Measurements from ENCODE around the gene LGALS9. TPM values are rescaled to one million over a fixed set of nuclear protein-coding genes. Genes with fewer than 3 reads are reported as not detected.
A peak's percentile ranks its signal among the peaks of the same experiment; 100 is the strongest.

LGALS9 gene
- 10 to 100 TPM; 33.7 to 33.8 TPM for total RNA-seq

- Mint-ChIP-seq H3K36me3 (ENCODE audit: low read depth) (peaks cover 2% of the 10 kb centered on the region), H3K27me3 (no peaks in the 10 kb centered on the region), H3K27ac (peak within 1 kb of the TSS; percentile 85), H3K9me3 (ENCODE audit: low read depth) (no peaks in the 10 kb centered on the region), H3K4me3 (peak within 1 kb of the TSS; percentile 64), H3K4me1 (peaks cover 32% of the 10 kb centered on the region)
- DNase-seq = peak; percentile 37
- ChIA-PET CTCF (no interaction called here), POLR2A (no interaction called here)
- peak; percentile 71 for ATAC-seq
- intact Hi-C loops (cut with DNase I, micrococcal nuclease) = no loop called here
Observed at GRCh38 chr17:27630607-27631410, at the start of gene LGALS9. Gene LGALS9 (plus strand): TSS chr17:27631188. CDS start chr17:27631266, 78 bp downstream.

DNA sequence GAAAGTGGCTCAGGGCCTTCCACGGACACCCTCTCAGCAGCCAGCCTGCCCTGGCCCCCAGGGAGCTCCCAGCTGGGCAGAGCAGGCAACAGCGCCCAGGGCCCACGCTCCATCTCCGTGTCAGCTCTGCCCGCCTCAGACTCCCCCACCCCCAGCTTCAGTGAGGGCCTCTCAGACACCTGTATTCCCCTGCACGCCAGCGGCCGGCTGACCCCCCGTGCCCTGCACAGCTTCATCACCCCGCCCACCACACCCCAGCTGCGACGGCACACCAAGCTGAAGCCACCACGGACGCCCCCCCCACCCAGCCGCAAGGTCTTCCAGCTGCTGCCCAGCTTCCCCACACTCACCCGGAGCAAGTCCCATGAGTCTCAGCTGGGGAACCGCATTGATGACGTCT, 48.3 kb upstream of the LGALS9 start:
- POLR2A ChIA-PET = no interaction called here

DNA sequence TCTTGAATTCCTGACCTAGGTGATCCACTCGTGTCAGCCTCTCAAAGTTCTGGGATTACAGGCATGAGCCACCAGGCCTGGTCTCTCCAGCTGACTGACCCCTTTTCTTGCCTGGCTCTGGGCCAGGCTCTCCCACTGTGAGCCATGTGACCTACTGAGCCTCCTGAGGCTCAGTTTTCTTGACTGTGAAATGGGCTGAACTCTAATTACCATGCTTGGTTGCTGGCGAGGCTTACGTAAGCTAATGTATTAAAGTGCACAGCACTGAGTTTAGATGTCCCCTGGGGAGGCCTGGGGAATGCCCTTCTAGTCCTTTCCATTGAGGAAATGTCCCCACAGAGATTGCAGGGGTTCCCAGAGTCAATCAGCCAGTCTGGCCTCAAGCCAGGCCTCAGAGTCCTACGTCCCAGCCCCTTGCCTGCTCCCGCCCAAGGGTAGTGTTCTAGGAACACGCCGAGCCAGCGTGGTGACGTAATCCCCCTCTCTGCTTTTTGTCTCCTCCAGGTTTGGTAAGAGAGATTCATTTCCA, 45.8 kb upstream of the LGALS9 start:
- Mint-ChIP-seq H3K36me3 (ENCODE audit: low read depth) (peaks cover 42% of the 10 kb centered on the region), H3K4me3 (no peak overlapping the region), H3K27ac (no peak overlapping the region), H3K9me3 (ENCODE audit: low read depth) (no peaks in the 10 kb centered on the region), H3K4me1 (peaks cover 14% of the 10 kb centered on the region), H3K27me3 (no peaks in the 10 kb centered on the region)
- DNase-seq (no peak), ATAC-seq (no peak)
- CTCF ChIA-PET = no interaction called here
- intact Hi-C loops (cut with DNase I, micrococcal nuclease) = no loop called here
- POLR2A ChIA-PET = no interaction called here

More for the DNA sequence above, 48.3 kb upstream of the LGALS9 start:
- H3K4me3 Mint-ChIP-seq = no peak overlapping the region
- DNase-seq (no peak), ATAC-seq (no peak)
- CTCF ChIA-PET = interaction anchor here (0.8 kb wide), 1 partner anchor 200 kb away, joined by 3 read pairs; no protein-coding TSS in a partner anchor
- H3K4me1 Mint-ChIP-seq = peaks cover 38% of the 10 kb centered on the region
- no peak overlapping the region for H3K27ac Mint-ChIP-seq
- no peaks in the 10 kb centered on the region for H3K27me3 Mint-ChIP-seq
- intact Hi-C loops (cut with DNase I, micrococcal nuclease) = loop anchor here in 1 of 2 experiments (5.0 kb wide), 1 partner anchor 45 kb away; no protein-coding TSS in a partner anchor
- H3K36me3 Mint-ChIP-seq (ENCODE audit: low read depth) = peaks cover 41% of the 10 kb centered on the region
- H3K9me3 Mint-ChIP-seq (ENCODE audit: low read depth) = no peaks in the 10 kb centered on the region

DNA sequence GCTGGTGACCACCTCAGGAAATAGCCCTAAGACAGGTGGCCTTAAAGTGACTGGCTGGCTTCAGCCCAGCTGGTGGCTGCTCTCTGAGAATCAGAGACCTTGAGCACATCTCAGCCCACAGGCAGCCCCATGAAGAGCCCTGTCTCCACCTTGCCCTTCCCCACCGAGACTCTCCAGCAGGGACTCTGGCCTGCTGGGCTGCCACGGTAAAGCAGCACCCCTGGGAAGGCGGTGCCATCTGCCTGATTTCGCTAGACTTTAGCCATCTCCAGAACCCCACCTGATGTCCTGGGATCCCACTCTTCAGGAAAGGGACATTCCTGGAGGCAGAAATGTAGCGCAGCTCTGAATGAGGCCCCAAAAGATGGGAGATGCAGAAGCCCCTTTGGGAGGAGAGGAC, 45.2 kb upstream of the LGALS9 start:
- Mint-ChIP-seq H3K4me1 (peaks cover 9% of the 10 kb centered on the region), H3K4me3 (no peak overlapping the region), H3K36me3 (ENCODE audit: low read depth) (peaks cover 42% of the 10 kb centered on the region), H3K27me3 (no peaks in the 10 kb centered on the region), H3K9me3 (ENCODE audit: low read depth) (no peaks in the 10 kb centered on the region), H3K27ac (no peak overlapping the region)
- ATAC-seq = no peak
- POLR2A ChIA-PET = no interaction called here
- no peak for DNase-seq
- intact Hi-C loops (cut with DNase I, micrococcal nuclease) = no loop called here
- CTCF ChIA-PET = no interaction called here

DNA sequence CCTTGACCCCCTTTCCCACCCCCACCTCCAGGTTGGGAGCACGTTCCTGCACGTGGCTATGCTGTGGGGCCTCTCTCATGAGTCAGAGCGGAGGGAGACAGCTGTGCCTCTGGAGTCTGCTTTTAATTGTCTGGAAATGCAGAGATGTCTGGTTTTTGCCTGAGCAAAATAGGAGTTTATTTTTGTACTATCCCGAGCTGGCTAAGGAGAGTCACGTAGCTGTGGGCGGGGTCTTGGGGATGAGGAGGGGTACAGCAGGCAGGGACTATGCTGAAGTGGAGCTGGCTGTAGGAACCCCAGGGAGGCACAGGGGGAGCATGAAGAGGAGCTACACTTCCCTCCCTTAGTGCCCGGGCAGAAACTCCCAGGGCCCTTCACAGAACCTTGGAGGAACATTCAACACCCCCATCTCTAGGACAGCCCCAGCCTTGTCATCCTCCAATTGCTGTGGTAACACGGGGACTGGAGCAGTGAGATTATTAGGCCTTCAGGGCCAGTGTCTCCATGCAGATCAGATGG, 44.7 kb upstream of the LGALS9 start:
- Mint-ChIP-seq H3K36me3 (ENCODE audit: low read depth) (peaks cover 38% of the 10 kb centered on the region), H3K4me1 (peaks cover 5% of the 10 kb centered on the region), H3K27ac (no peak overlapping the region), H3K9me3 (ENCODE audit: low read depth) (no peaks in the 10 kb centered on the region), H3K4me3 (no peak overlapping the region), H3K27me3 (no peaks in the 10 kb centered on the region)
- DNase-seq (no peak), ATAC-seq (no peak)
- intact Hi-C loops (cut with DNase I, micrococcal nuclease) = no loop called here
- CTCF ChIA-PET = interaction anchor here (0.9 kb wide), 1 partner anchor 17 kb away, joined by 3 read pairs; no protein-coding TSS in a partner anchor
- POLR2A ChIA-PET = no interaction called here

DNA sequence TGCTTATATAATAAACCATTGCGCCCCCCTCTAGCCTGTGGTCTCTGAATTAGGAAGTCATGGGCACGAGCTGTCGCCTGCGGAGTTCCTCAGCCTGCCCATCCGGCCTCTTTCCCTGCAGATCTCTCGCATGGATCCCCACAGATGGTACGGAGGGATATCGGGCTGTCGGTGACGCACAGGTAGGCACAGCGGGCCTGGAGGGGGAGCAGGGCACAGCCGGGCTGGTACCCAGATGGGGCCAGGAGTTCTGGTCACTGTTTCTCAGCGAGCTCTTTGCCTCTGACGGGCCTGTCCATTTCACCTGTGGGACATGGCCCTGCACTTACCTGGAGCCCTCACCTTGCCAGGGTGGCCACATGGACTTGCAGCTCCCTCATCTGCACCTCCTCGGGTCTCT, 42.6 kb upstream of the LGALS9 start:
- Mint-ChIP-seq H3K4me3 (no peak overlapping the region), H3K4me1 (no peaks in the 10 kb centered on the region), H3K9me3 (ENCODE audit: low read depth) (no peaks in the 10 kb centered on the region), H3K27ac (no peak overlapping the region), H3K27me3 (no peaks in the 10 kb centered on the region), H3K36me3 (ENCODE audit: low read depth) (peaks cover 35% of the 10 kb centered on the region)
- POLR2A ChIA-PET = no interaction called here
- CTCF ChIA-PET = interaction anchor here (0.8 to 1.9 kb wide), 4 partner anchors 11 to 20 kb away, joined by 4 to 6 read pairs (median 6); no protein-coding TSS in a partner anchor
- ATAC-seq = no peak
- intact Hi-C loops (cut with DNase I, micrococcal nuclease) = no loop called here
- no peak for DNase-seq

GRCh38 chr17:27590864-27591263, 40.1 kb upstream of the LGALS9 start:
- Mint-ChIP-seq H3K9me3 (ENCODE audit: low read depth) (no peaks in the 10 kb centered on the region), H3K36me3 (ENCODE audit: low read depth) (peaks cover 32% of the 10 kb centered on the region), H3K27me3 (no peaks in the 10 kb centered on the region), H3K4me1 (peaks cover 10% of the 10 kb centered on the region), H3K4me3 (no peak overlapping the region), H3K27ac (no peak overlapping the region)
- CTCF ChIA-PET = interaction anchor here (0.7 kb wide), 1 partner anchor 441 kb away, joined by 3 read pairs; no protein-coding TSS in a partner anchor
- DNase-seq (no peak), ATAC-seq (no peak)
- POLR2A ChIA-PET = no interaction called here
- intact Hi-C loops (cut with DNase I, micrococcal nuclease) = no loop called here

- Mint-ChIP-seq H3K4me1 (peaks cover 10% of the 10 kb centered on the region), H3K36me3 (ENCODE audit: low read depth) (peaks cover 32% of the 10 kb centered on the region), H3K4me3 (no peak overlapping the region), H3K9me3 (ENCODE audit: low read depth) (no peaks in the 10 kb centered on the region), H3K27me3 (no peaks in the 10 kb centered on the region), H3K27ac (no peak overlapping the region)
- intact Hi-C loops (cut with DNase I, micrococcal nuclease) = no loop called here
- ChIA-PET CTCF (interaction anchor here (0.7 to 1.1 kb wide), 2 partner anchors 10 to 134 kb away, joined by 3 read pairs; no protein-coding TSS in a partner anchor), POLR2A (no interaction called here)
- no peak for ATAC-seq
- DNase-seq = no peak
Observed at GRCh38 chr17:27591986-27592385, 39.0 kb upstream of the LGALS9 start.

DNA sequence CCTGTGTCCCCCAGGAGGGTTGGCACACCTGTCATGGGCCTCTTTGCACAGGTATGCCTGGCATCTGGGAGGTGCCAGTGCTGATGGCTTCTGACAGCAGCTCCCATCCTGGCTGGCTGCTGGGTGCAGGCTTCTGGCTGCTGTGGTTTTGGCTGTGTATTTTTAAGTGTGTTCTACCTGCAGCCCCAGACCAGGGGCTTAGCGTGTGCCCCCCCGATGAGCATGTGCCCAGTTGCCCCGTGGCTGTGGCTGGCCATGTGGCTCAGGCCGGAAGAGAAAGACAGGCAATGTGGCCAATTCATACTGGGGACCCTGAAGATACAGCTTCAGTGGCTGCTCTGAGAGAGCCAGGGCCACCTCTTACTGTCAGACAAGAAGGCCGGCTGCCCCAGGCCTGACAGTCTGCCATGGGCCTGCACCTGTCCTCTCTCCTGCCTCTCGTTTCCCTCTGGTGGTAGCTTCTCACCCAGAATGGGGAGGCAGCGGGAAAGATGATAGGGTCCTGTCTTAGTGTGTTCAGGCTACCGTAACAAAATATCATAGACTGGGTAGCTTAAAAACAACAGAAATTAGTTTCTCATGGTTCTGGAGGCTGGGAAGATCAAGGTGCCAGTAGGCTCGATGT, 37.6 kb upstream of the LGALS9 start:
- no peak for ATAC-seq
- H3K4me1 Mint-ChIP-seq = peaks cover 10% of the 10 kb centered on the region
- no peaks in the 10 kb centered on the region for H3K27me3 Mint-ChIP-seq
- no peak overlapping the region for H3K27ac Mint-ChIP-seq
- H3K9me3 Mint-ChIP-seq (ENCODE audit: low read depth) = no peaks in the 10 kb centered on the region
- DNase-seq = no peak
- intact Hi-C loops (cut with DNase I, micrococcal nuclease) = no loop called here
- ChIA-PET POLR2A (no interaction called here), CTCF (interaction anchor here (0.6 to 1.2 kb wide), 8 partner anchors 9 to 212 kb away, joined by 3 to 4 read pairs (median 3); no protein-coding TSS in a partner anchor)
- no peak overlapping the region for H3K4me3 Mint-ChIP-seq
- peaks cover 27% of the 10 kb centered on the region for H3K36me3 Mint-ChIP-seq (ENCODE audit: low read depth)

- POLR2A ChIA-PET = no interaction called here
- no peak overlapping the region for H3K27ac Mint-ChIP-seq
- CTCF ChIA-PET = interaction anchor here (0.6 to 1.2 kb wide), 5 partner anchors 14 to 212 kb away, joined by 3 to 4 read pairs (median 3); no protein-coding TSS in a partner anchor
Observed at GRCh38 chr17:27593857-27594255, 37.1 kb upstream of the LGALS9 start.

GRCh38 chr17:27595208-27595607, 35.8 kb upstream of the LGALS9 start:
- intact Hi-C loops (cut with DNase I, micrococcal nuclease) = loop anchor here in 1 of 2 experiments (5.0 kb wide), 1 partner anchor 123 kb away; no protein-coding TSS in a partner anchor
- ChIA-PET POLR2A (interaction anchor here (0.9 to 1.2 kb wide), 2 partner anchors 51 to 129 kb away, joined by 3 to 5 read pairs; no protein-coding TSS in a partner anchor), CTCF (interaction anchor here (0.6 to 2.4 kb wide), 11 partner anchors 15 to 359 kb away, joined by 3 to 8 read pairs (median 4); no protein-coding TSS in a partner anchor)
- H3K27me3 Mint-ChIP-seq = no peaks in the 10 kb centered on the region
- H3K36me3 Mint-ChIP-seq (ENCODE audit: low read depth) = peaks cover 25% of the 10 kb centered on the region
- peak; percentile 75 for ATAC-seq
- peak overlapping the region; percentile 49 for H3K27ac Mint-ChIP-seq
- H3K4me1 Mint-ChIP-seq = peaks cover 12% of the 10 kb centered on the region
- no peak overlapping the region for H3K4me3 Mint-ChIP-seq
- DNase-seq = no peak
- no peaks in the 10 kb centered on the region for H3K9me3 Mint-ChIP-seq (ENCODE audit: low read depth)

More at GRCh38 chr17:27593857-27594255, 37.1 kb upstream of the LGALS9 start:
- Mint-ChIP-seq H3K27me3 (no peaks in the 10 kb centered on the region), H3K4me1 (peaks cover 10% of the 10 kb centered on the region), H3K9me3 (ENCODE audit: low read depth) (no peaks in the 10 kb centered on the region), H3K36me3 (ENCODE audit: low read depth) (peaks cover 27% of the 10 kb centered on the region), H3K4me3 (no peak overlapping the region)
- ATAC-seq = no peak
- intact Hi-C loops (cut with DNase I, micrococcal nuclease) = no loop called here
- DNase-seq = no peak

Data from activated CD4-positive, alpha-beta T cell treated with anti-CD3 and anti-CD28 coated beads for 36 hours (primary cell).